UCSD-AML1 (cell line): ENCODE measurements around the gene HCK.

Experiments used
- DNase-seq: peaks from one replicate; lab custom pipeline; 2025; ENCODE audit not compliant: unreplicated experiment; lab: John Stamatoyannopoulos, UW

Gene HCK

DNA sequence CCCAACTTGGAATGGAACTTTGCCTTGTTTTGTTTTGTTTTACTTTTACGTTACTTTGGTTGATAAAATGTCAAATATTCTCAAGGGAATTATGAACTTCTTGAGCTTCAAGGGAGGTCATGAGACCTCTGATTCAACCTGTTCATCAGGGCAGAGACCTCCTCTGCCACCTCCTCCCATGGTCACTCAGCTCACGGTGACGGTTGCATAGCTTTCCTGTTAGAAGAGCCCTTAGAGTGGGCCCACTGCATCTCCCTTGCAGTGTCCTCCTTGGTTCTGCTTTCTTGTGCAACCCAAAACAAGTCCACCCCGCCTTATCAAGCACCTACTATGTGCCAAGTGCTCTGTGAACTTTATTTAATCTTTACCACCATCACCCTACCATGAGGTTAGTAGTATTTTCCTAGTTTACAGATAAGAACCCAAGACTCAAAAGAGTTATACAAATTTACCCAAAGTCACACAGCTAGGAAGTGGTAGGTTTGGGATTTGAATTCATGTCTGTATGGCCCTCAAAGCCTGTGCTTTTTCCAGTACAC lies 72.9 kb downstream of the HCK start:
- no peak for DNase-seq

DNA sequence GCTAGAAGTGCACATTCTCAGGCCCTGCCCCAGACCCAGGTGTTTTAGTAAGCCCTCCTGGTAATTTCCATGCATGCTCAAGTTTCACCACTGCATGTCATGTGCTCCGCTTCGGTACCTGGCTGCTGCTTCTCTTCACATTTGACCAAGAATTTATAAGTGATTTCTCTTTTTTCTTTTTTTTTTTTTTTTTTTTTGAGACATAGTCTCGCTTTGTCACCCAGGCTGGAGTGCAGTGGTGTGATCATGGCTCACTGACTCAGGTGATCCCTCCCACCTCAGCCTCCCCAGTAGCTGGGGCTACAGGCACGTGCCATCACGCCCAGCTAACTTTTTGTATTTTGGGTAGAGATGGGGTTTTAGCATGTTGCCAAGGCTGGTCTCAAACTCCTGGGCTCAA lies 73.5 kb downstream of the HCK start:
- no peak for DNase-seq

DNA sequence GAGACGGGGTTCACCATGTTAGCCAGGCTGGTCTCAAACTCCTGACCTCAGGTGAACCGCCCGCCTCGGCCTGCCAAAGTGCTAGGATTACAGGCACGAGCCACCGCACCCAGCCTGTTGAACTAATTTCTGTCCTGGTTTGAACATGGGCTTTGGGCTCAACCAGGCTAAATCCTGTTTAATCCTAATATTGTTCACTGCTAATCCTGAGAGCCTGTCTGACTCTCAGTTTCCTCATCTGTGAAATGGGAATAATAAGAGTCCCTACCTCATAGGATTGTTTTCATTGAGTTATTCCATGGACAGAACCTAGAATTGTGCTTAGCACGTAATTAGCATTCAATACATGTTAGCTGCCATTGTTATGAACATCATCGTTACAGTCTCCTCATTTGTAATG lies 74.9 kb downstream of the HCK start:
- no peak for DNase-seq

DNA sequence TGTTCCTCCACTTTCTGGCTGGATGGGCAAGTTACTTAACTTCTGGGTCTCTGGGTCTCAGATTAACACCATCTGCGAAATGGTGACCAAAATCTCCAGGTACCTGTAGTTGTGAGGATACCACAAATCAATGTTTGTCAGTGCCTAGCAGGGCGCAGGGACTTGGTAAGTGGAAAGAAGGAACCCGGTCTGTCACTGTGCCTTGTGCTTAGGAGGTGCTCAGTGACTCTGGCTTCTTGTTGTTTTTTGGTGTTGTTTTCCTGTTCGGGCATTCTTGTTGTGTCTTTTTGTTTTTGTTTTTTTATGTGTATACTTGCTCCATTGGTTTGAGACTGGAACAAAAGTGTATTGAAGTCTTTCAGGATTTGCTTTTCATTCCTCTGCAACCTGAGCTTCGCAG lies 75.3 kb downstream of the HCK start:
- no peak for DNase-seq

DNA sequence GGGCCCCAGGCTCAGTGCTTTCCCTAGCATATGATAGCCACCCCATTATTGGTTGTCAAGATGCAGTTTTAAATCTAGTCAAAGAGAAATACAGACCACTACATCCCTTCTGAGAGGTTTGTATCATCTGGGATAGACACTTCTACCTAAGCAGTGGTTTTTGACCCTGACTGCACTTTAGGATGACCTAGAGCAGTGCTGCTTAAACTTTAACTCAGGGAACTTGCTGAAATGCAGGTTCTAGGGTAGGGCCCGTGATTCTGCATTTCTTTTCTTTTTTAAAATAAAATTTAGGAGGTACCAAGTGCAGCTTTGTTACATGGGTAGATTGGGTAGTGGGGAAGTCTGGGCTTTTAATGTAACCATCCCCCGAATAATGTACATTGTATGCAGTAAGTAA lies 76.1 kb downstream of the HCK start:
- no peak for DNase-seq

DNA sequence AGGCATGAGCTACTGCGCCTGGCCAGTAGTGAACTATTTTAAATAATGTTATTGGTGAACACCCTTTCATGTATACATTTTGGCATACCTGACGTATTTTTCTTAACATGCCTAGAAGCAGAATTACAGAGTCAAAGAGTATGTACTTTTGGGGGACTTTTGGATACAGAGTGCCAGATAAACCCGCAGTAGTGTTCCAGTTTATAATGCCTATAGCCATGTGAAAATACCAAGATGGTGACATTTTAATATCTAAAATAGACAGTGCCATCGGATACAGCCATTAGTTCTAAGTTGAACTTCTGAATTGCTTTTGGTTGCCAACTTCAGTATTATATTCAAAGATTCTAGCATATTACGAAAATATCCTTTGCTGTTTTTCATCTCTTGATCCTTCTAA lies 77.8 kb downstream of the HCK start:
- no peak for DNase-seq

DNA sequence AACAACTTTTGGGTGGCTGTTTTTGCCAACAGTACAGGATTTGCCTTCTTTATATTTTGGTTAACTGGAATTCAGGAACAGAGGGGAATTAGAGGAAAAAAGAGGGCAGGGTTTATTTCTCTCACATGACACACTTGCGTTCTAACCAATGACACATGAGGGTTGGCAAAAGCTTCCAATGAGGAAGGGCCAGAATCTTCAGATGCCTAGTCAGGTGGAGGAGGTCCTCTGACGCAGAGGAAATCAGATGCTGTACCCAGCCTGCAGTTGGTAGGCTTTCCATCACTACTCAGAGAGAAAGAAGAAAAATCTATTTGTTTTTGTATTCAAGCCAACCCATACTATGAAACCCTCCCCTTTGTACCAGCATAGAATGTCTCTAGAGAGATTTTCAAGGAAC lies 78.3 kb downstream of the HCK start:
- DNase-seq: no peak

DNA sequence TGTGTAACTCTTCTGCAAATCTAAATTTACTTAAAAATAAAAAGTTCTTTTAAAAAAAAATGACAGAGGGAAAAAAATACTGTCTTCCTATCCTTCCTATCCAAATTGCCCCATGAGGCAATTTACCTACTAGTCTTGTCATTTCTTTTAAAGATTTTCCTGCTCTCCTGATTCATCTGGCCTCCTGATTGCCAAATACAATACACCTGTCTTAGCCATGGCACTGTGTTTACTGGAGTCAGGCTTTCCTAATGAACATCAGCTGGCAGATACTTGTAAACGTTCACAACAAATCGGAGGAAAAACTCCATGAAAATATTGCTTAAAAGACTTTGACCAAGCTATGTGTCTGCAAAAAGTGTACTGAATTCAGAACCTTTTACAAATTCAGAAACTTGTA lies 78.9 kb downstream of the HCK start:
- no peak for DNase-seq

DNA sequence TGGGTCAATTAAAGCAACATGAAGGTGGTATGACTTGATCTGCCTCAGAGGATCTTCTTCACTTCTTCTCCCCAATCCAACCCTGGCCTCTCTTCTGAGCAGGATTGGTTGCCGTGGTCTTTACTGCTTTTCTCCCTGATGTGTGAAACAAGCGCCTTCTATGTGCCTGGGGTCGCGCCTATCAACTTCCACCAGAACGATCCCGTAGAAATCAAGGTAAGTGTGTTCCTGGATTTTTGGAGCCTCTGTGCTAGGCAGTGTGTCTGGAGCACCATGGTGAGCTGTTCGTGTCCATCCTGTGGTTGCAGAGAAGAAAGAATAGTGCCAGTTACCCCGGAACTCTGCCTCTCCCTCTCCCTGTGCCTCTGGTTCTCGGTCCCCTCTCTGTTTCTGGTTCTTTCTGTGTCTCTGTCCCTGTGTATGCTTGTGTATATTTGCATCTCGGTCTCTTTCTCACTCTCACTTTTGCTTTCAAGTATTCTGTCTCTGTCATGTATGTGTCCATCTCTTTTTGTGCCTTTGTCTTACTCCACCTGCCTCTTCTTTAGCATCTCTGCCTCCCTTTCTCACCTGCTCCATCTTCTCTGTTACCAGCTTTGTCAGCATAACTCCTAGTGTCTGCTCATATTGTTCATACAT lies 81.0 kb downstream of the HCK start:
- DNase-seq: no peak

DNA sequence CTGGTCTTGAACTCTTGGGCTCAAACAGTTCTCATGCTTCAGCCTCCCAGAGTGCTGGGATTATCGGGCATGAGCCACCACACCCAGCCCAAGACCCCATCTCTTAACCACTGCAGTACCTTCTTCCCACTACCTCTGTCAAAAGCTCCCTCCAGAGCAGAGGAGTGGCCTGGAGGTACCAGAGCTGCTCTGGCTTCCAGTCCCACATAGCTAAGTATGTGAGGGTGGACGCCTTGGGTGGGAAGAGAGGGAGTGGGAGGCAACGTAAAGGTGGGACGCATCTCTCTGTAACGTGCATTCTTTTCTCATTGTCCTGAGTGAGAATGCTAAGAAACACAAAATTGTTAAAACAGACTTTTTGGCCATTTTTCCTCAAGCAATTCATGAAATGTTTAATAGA lies 82.0 kb downstream of the HCK start:
- DNase-seq: no peak

DNA sequence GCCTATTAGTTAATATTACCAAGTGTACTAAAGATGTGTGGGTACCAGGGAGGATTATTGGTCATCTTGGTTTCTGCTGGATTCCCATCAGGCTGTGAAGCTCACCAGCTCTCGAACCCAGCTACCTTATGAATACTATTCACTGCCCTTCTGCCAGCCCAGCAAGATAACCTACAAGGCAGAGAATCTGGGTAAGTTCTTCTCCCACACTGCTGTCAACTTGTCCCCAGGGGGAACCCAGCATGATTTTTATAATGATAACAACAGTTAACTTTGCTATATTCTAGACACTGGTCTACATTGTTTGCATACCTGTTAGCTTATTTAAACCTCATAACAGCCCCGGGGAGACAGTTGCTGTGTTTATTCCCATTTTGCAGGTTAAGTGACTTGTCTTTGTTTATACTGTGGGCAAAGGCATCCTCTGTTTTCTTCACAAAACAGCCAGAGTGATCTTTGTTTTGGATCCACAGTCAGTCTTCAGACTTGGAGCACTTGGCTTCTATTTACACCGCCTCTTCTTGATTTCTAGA lies 84.0 kb downstream of the HCK start:
- DNase-seq: no peak

DNA sequence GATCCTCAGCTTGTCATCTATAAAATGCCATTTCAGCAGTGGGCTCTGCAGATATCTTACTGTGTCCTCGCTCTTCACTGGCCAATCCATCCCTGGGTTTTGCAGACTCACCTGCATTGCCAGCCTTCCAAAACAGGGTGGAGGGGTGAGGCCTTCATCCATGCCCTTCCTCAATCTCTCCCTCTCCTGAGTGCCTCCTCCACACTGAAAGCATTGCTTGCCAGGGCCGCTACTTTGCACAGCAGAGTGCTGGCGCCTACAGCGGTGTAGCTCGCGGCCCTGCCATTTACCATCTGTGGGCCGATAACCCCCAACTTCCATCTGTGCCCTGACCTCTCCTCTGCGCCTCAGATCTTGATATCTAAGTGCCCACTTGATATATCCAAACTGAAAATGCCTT lies 86.9 kb downstream of the HCK start:
- DNase-seq: no peak

DNA sequence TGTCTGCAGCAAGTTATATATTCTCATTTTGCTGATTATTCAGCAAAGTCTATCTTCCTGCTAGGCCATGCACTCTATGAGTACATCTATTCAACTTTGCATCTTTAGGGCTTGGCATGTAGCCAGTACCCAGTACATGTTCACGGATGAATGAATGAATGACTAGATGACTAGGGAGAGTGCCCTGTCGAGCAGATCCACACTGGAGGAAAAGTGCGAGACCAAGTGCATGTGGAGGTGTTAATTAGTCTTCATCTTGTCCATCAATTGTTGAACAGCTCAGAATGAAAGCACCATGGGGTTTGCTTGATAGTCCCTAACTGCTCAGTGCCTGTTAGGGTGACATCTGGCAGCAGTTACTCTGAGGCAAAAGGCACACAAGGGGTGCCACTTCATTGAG lies 87.9 kb downstream of the HCK start:
- no peak for DNase-seq

DNA sequence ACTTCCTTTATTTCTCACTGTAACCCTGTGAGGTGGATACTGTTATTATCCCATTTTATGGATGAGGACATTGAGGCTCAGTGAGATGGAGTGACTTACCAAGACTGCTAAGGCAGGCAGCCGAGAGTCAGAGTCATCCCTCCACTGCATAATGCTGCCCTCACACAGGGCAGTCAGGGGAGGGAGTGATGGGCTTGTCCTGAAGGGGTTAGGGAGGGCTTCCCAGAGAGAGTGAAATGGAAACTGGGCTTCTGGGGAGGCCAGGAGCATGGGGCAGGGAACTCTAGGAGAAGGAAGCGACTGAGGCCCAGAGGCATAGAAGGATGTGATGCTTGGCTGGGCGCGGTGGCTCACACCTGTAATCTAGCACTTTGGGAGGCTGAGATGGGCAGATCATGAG lies 88.6 kb downstream of the HCK start:
- no peak for DNase-seq

DNA sequence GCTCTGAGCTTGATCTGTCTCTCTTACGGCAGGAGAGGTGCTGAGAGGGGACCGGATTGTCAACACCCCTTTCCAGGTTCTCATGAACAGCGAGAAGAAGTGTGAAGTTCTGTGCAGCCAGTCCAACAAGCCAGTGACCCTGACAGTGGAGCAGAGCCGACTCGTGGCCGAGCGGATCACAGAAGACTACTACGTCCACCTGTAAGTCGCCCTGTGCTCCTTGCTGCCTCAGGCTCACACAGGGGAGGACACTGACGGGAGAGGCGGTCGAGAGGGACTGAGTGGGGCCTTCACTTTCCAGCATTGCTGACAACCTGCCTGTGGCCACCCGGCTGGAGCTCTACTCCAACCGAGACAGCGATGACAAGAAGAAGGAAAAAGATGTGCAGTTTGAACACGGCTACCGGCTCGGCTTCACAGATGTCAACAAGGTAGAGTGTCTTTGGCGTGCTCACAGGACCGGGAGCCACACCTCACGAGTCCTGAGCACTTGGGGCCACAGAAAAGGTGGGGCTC lies 89.5 kb downstream of the HCK start:
- no peak for DNase-seq

DNA sequence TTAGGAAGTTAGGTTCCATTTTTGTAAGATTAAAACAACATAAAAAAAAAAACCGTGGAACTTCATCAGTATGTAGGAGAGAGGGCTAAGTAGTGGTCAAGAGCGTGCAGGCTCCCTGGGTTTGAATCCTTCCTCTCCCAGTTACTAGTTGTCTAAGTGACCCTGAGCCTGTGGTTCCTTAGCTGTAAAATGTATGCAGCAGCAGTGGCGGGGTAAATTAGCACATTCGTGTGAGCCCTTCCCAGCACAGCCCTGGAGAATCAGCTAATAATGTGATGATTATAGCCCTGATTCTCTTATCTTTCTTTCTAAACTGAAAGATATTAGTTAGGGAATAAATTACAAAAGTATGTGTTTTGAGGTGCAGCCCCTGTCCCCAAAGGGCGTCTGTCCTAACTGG lies 90.0 kb downstream of the HCK start:
- no peak for DNase-seq

DNA sequence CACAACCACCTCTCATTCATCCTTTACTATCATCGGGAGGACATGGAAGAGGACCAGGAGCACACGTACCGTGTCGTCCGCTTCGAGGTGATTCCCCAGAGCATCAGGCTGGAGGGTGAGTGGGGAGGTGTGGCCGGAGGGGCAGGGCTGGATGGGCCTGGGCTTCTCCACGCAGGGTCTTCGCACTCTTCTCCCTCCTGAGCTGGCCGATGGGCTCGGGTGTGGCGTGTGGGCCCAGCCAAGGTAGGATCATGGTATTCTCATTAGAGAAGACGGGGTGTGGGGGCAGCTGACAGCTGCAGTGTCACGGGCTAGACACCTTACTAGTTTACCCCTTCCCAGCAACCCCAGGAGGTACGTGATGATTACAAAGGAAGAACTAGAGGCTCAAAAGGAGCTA lies 90.9 kb downstream of the HCK start:
- no peak for DNase-seq

DNA sequence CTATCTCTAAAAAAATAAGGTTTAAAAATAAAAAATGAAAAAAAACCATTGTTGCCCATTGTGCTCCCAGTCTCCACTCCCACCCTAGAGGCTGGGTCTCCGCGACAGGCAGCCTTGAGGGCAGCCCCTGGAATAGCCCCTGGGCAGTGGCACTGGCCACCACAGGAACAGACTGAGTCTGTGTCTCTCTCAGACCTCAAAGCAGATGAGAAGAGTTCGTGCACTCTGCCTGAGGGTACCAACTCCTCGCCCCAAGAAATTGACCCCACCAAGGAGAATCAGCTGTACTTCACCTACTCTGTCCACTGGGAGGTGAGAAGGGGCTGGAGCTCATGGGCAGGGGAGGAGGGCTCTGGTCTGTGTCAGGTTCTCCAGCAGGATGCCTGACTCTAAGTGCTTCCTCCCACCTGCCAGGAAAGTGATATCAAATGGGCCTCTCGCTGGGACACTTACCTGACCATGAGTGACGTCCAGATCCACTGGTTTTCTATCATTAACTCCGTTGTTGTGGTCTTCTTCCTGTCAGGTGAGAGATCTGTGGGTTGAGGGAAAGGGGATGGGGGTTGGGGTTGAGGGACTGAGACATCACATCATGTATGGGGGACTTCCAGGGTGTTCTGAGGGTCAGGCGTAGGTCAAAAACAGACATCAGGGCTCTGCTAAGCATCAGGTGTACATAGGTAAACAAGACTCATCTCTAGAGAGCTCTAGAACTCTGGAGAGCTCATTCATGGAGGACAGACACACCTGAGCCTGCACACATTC lies 93.0 kb downstream of the HCK start:
- DNase-seq: no peak

DNA sequence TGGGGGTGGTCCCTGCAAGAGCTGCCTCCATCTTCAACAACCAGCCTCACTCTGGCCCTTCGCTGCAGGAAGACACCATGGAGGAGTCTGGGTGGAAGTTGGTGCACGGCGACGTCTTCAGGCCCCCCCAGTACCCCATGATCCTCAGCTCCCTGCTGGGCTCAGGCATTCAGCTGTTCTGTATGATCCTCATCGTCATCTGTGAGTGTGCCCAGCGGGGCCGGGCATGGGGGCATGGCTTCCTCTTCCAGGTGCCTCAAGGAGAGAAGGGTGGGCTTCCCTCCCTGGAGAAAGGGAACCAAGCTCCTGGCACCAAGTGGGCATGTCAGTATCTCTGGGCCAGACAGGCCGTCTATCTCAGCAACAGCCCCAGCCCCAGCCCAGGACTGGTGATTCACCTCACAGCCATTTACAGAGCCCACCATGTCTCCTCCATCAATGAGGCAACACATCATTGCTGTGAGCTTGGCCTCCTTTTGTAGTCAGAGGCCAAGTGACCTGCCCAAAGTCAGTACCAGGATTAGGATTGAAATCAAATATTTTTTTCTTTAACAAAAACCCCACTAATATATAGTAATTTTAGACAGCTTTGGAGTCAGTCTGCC lies 97.6 kb downstream of the HCK start:
- DNase-seq: no peak

DNA sequence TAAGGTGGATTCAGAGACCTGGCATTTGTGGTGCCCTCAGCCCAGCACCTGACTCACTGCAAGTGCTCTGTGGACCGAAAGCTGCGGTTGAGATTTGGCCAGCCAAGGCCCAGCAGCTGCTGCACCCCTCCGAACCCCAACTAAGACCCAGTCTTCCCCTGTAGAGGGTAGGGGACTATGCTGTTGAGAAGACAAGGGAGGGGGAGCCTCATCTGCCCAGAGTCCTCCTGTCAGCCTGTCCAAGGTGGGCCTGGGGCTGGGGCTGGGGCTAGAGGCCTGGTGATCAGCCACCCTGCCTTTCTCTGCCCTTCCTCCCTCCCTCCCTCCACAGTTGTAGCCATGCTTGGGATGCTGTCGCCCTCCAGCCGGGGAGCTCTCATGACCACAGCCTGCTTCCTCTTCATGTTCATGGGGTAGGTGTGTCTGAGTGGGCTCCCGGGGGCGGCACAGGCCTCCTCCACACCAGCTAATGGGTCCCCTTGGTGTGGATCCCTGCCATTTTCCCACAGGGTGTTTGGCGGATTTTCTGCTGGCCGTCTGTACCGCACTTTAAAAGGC lies 98.3 kb downstream of the HCK start:
- no peak for DNase-seq
